HG03095 (cell line): ENCODE data around the gene CTPS2.
"Not testable (repeated sequence)": the region's sequence is repeated elsewhere in the genome, so short reads cannot be mapped to it uniquely, and the experiment has no call there.

Experiments
- ATAC-seq: cut with Tn5 transposase; IDR thresholded peaks from one replicate; pipeline ENCODE4 v1.9.1; 2021; ENCODE audit warnings: moderate library complexity; ENCODE audit not compliant: unreplicated experiment

CTPS2 gene, protein sequence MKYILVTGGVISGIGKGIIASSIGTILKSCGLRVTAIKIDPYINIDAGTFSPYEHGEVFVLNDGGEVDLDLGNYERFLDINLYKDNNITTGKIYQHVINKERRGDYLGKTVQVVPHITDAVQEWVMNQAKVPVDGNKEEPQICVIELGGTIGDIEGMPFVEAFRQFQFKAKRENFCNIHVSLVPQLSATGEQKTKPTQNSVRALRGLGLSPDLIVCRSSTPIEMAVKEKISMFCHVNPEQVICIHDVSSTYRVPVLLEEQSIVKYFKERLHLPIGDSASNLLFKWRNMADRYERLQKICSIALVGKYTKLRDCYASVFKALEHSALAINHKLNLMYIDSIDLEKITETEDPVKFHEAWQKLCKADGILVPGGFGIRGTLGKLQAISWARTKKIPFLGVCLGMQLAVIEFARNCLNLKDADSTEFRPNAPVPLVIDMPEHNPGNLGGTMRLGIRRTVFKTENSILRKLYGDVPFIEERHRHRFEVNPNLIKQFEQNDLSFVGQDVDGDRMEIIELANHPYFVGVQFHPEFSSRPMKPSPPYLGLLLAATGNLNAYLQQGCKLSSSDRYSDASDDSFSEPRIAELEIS

DNA sequence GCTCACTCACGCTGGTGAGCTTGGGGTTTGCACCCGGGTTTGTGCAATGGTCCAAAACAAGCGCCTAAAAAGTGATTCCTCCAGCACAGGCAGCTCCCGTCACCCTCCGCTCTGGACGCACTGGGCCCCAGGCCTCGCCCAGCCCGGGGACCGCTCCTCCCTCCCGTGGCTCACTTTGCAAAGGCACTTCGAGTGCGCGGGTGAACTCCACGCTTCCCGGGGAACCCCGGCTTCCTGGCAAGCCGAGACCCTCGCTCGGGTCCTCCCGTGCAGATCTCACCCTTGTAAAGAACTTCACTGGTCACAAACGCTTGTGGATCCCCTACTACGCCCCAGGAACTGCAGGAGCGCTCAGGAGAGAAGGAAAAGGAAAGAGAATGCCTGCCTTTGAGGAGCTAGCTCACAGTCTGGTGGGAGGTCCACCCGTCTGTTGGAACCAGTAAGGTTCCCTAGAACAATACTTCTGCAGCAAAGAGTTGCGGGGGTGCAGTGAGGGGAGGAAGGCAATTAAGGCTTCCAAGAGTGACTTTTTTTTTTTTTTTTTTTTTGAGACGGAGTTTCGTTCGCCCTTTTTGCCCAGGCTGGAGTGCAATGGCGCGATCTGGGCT is at the start of gene CTPS2:
TSS of gene CTPS2 (minus strand) at position 122 of the 608 bp plus-strand sequence. CDS start 9,767 bp downstream, outside the sequence.
- ATAC-seq, result peak; percentile 79

DNA sequence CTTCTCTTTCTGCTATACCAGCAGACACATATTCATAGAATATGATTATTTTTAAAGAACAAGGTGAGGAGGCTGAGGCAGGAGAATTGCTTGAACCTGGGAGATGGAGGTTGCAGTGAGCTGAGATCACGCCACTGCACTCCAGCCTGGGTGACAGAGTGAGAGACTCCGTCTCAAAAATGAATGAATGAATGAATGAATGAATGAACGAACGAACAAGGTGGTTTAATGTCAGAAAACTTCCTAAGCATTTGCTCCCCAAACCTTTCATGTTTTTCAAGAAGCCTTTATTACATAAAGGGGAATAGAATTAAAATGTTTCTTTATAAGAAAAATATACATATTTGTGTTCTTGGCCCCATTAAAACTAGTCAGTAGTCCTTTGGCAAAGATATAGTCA is 49.0 kb upstream of the CTPS2 start:
- not testable (repeated sequence) for ATAC-seq

DNA sequence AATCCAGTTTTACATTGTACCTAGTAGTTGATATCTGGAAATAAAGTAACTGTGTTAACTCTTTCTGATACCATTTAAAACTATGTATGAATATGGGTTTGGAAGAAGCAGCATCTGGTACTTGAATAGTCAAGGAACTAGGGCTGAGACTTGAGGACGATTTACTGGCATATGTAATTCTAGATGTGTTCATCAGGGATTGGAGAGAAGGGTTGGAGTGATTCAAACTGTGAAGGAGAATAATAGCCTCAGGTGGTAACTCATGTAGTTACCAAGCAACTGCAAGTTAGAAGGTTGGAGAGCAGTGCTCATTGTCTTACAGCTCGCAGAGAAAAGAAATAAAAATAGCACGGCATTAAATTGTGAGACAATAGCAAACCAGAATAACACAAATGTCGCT is 44.3 kb upstream of the CTPS2 start:
- no peak for ATAC-seq

DNA sequence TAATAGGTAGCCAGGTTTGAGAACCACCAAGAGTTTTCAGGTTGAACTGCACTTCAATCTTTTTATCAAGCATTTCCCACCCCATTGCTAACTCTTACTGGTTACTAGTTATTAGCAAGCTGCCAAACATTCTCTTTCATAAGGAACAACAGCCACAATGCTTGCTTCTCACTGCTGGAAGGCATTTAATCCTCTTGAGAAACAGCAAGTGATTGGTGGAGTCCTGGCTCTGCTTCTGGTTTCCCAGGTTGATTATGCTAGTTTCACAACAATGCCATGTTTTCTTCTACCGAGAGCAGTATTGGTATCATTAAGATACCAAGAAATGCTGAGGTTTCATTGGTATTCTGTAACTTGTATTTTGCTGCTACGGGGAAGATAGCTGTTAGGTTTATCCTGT is 41.5 kb upstream of the CTPS2 start:
- no peak for ATAC-seq

DNA sequence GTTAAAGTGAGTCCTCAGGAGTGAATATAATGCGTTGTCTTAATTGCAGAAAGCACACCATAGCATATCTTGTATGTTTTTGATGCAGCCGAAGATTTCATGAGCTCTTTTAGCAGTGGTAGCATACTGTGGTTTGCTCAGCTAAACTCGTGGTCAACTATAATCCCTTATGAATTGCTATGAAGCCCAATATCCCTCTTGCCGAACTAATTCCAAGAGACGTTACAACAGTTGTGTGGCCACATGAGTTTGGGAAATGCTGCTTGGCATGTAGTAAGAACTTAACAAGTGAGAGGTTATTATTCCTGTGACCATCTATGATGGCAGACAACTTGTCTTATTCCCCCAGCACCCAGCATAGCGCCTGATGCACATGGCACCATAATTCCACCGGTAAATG is 37.7 kb upstream of the CTPS2 start:
- ATAC-seq, result no peak

DNA sequence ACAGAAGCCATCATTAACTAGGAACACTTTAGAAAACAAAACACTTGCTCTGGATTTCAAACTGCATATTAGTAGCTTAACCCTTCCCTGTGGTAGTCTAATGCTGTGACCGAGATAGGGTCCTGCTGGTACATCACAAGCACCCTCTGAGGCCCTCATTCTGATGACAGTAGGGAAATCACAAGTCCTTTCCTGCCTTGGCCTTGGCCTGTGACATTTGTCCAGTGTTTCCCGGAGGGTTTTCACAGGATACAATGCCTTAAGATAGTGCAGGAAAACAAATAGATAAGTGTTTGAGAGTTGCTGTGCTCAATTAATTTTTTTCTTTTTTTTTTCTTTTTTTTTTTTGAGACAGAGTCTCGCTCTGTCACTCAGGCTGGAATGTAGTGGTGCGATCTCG is 36.0 kb upstream of the CTPS2 start:
- ATAC-seq, result no peak

DNA sequence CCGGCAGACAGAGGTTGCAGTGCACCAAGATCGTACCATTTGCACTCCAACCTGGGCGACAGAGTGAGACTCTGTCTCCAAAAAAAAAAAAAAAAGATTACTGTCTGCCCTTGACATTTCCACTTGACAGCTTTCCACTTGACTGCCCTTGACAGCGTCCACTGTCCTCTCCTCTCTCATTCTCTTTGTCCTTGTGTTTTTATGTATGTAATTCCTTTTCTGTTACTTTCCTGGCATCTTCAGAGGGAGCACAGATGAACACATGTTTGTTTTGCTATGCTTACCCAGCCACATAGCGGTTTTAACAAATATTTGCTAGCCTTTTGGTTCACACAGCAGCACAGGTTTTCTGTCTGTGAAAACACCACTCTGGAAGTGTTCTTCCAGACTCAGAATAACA is 33.2 kb upstream of the CTPS2 start:
- no peak for ATAC-seq

DNA sequence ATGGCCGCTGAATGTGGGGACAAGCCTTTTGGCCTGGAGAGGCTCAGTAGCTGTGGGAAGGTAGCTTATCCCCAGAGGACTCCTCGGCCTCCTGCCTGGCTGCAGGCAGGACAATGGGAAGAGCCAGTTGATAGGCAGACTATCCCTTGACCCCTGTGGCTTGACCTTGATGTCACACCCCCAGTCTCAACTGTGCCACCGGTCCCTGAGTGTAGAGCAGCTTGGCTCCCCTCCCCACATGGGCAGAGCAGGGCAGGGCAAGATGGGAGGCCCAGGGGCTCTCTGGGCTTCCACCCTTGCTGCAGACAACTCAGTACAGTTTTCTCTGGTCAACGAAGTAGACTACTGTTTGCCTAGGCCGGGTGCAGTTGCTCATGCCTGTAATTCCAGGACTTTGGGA is 32.6 kb upstream of the CTPS2 start:
- ATAC-seq, result no peak

DNA sequence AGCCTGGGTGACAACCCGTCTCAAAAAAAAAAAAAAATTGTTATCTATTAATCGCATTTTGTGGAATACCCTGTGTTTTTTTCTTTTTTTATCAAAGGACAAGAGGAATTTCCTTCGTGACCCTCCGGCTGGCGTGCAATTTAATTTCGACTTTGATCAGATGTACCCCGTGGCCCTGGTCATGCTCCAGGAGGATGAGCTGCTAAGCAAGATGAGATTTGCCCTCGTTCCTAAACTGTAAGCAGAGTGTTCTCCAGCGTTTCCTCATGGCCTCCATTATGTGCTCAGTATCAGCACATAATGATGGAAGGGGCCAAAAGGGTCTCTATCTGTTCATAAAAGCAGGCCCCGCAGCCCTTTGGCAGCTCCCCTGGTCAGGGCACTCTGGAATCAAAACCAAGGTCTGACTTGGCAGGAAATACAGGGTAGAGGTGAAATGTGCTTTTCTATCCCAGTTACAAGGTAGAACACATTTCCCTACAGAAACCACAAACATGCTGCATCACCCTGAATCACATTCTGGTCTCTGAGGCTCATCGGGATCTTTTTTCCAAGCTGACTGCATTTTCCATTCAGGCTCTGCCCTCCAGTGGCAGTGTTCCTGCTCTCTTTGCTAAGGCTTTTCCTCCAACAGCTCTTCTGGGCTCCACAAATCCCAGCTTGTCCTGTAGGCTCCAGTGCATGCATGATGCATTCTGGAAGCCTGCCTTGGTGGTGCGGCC is 31.3 kb upstream of the CTPS2 start:
- ATAC-seq, result no peak

DNA sequence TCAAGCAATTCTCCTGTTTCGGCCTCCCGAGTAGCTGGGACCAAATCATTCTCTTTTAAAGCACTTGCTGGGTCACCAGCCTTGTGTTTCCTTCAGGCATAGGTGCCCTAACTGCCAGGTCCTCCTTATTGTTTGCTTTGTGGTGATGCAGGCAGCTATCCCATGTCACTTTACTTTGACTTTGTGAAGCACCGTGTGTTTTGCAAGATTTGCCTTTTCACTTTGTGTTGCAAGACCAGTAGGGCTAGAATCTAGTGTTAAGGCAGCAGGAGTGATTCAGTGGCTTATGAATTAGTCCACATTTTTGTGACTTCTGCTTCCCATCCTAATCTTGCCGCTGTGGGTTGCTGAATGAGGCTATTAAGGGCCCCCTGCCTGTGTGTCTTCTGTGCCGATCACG is 27.1 kb upstream of the CTPS2 start:
- no peak for ATAC-seq

DNA sequence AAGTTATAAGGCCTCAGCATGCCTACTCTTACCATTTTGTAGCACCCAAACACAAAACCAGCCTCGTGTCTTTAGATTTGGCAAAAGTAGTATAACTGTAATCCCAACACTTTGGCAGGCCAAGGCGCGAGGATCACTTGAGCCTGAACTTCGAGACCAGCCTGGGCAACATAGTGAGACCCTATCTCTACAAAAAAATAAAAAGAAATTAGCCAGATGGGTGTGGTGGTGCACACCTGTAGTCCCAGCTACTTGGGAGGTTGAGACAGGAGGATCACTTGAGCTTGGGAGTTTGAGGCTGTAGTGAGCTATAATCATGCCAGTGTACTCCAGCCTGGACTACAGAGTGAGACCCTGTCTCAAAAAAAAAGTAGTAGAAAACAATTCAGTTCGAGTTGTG is 24.6 kb upstream of the CTPS2 start:
- no peak for ATAC-seq

DNA sequence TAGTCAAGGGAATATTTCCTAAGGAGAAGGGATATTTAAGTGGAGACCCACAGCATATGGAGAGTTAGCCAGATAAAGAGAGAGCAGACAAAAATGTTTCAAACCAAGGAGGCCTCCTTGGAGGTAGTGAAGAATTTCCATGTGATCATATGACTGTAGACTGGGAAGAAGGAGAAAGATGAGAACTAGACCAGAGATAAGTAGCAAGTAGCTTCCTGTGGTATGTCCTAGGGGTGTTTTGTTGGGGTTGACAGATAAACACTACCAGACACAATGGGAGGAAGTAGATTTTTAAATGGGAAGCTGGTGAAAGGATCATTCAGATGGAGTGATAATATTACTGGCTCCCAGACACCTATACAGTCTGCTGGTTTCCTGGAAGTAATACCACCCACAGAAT is 20.5 kb upstream of the CTPS2 start:
- ATAC-seq, result no peak

DNA sequence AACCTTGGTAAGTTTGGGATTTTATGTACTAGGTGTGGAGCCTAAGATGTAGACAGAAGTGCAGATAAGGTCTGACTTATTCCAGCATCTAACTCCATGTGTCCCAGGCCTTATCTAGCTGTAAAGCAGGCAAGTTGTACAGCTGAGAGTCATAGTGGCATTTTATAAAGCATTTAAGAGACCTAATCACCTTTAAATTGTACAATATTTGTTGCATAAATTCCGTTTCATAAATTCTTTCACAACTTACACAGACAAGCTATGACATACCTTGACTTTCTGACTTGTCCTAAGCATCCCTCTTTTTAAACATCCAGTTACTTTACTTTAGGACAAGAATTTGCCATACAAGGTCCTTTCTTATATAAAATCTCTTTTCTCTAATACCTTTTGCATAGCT is 18.0 kb upstream of the CTPS2 start:
- no peak for ATAC-seq

DNA sequence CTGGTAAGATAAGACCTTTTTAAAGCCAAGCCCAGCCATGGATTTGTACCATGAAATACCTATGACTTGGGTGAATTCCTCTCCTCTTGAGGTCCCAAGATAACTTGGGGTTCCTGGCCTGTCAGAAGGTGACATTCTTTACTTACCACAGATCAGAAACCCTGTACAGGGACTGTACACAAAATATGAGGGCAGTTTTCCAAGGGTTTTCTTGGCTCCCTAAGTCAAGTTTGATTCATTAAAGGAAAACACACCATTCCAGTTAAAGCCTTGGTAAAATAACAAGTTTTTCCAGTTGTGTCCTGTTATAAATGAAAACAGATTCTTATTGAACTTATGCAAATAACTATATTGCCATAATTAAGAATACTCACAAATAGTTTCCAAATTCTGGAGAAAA is 15.2 kb upstream of the CTPS2 start:
- no peak for ATAC-seq

DNA sequence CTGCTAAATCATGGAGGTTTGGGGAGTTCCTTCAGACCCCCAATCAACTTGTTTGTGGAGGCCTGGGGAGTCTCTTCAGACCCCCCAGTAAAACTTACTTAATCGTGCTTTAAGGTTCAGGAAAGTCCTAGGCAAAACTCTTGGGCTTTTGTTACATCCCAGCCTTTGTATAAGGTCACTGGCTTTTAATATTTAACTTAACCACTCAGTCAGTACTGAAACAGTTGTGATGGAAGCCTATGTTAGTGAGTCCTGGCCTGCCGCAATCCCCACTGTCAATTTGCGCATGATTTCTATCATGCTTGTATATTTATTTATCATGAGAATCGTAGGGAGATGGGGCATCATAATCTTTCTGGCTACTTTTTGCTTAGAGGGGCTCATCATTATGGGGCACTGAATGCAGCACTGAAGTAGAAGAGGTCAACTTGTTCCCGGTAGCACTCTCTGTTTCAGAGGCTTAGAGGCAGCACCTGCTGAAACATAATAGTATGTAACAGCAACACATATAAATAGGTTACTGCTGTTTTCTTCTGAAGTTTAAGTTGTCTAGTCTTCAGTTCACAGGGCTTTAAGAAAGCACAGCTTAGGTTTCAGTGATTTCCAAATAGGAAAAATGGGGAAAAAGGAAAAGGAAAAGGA is 14.0 kb upstream of the CTPS2 start:
- not testable (repeated sequence) for ATAC-seq

DNA sequence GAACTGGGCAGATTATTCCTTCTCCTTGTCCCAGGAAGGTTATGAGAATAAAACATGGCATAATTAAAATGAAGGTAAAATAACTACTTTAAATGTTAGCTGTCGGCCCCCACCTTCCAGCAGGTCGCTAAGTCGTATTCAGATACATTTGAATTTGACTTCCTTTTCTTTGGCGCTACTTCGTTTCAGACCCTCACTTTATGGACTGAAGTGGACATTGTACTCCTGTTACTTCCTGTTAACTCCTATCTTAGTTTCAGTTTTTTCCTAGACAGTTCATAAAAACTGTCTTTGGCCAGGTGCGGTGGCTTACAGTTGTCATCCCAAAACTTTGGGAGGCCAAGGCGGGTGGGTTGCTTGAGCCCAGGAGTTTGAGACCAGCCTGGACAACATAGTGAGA is 12.6 kb upstream of the CTPS2 start:
- no peak for ATAC-seq

DNA sequence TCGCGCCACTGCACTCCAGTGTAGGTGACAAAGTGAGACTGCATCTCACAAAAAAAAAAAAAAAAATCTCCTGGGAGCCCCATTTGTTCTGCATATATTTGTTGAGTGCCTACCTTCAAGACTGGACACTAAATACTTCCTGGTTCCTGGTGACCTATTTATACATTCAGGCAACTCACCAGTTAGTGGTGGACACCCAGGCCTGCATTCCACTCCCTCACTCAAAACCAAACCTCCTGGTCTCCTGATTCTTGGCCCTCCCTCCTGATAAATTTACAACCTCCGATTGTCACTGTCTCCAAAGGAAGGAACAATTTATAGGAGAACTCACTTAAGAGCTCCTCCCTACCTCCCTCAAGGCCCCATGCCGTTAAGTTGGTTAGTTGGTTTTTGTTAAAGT is 10.0 kb upstream of the CTPS2 start:
- no peak for ATAC-seq

DNA sequence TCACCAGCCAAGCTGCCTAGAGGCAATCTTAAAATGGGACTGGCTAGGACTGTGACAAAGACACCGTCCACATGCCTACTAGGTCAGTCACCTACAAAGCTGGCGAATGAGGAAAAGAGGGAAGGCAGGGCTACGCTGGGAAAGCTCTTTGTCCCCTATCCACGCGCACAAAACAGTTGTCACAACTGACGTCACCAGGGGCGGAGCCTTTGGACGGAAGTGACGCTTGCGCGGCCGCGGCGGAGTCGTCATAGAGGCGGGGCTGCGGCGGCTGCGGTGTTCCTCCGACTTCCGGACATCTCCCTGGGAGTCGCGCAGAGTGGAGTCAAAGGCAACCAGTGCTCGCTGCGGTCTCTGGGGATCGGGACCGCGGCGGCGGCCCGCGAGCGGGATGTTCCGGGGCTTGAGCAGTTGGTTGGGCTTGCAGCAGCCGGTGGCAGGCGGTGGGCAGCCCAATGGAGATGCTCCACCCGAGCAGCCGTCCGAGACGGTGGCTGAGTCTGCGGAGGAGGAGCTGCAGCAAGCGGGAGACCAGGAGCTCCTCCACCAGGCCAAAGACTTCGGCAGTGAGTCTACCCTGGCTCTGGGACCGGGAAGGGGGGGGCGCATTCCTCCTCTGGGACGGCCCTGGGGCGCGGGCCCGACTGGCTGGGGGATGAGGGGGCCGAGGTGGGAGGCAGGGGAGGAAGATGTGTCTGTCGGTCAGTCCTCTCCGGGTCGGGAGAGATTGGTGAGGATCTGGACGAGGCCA is 7.0 kb upstream of the CTPS2 start, which contains the start of gene SYAP1:
TSS of gene SYAP1 (plus strand) at position 279 of the 751 bp plus-strand sequence. CDS start at position 392, 113 bp downstream.
- peak; percentile 100 for ATAC-seq

DNA sequence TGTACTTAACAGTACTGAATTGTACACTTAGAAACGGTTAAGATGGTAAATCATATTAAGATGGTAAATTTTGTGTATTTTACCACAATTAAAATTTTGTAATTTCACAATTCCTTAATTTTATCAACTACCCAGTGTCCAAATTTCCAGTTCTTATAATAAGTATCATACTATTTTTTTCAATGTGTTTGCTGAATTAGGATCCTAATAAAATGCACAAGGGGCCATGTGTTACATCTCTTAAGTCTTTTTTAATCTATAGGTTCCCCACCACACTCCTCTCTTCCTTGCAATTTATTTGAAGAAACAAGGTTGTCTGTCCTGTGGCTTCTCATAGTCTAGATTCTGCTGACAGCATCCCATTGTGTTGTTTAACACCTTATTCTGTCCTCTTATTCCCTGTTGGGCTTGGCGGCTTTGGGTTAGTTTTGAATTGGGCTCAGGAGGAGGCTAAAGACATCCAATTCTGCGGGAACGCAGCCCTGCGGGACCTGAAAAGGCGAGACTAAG is 6.4 kb upstream of the CTPS2 start:
- peak; percentile 2 for ATAC-seq

DNA sequence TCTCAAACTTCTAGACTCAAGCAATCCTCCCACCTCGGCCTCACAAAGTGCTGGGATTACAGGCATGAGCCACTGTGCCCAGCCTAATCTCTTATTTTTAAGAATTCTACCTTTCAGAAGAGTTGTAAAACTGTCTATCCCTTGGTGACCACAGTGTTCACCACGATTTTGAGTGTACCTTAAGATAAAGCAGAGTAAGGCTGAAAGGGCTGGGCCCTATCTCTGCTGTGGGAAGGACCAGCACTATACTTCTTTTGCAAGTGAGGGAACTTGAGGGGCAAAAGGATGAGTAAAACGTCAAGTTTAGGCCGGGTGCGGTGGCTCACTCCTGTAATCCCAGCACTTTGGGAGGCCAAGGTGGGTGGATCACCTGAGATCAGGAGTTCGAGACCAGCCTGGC is 4.0 kb upstream of the CTPS2 start:
- ATAC-seq, result not testable (repeated sequence)
